GM19467 (cell line): ENCODE results near the gene OLFM1.

Source experiments
- ATAC-seq: cut with Tn5 transposase; IDR thresholded peaks from one replicate; pipeline ENCODE4 v1.9.1; 2021; ENCODE audit warnings: mild to moderate bottlenecking, moderate library complexity; ENCODE audit not compliant: unreplicated experiment

The OLFM1 gene

GRCh38 chr9:135129137-135129695, 41.7 kb downstream of the OLFM1 start:
- no peak for ATAC-seq

GRCh38 chr9:135130207-135130976, 42.9 kb downstream of the OLFM1 start:
- ATAC-seq: no peak

- no peak for ATAC-seq
These were observed 44.0 kb downstream of the OLFM1 start for GRCh38 chr9:135131488-135131887.

GRCh38 chr9:135132008-135132407, 44.5 kb downstream of the OLFM1 start:
- ATAC-seq: no peak

GRCh38 chr9:135134268-135135022, 47.0 kb downstream of the OLFM1 start:
- ATAC-seq: no peak

- ATAC-seq: no peak
These were observed 47.9 kb downstream of the OLFM1 start for GRCh38 chr9:135135171-135135928.

GRCh38 chr9:135135929-135136315, 48.5 kb downstream of the OLFM1 start:
- ATAC-seq: no peak

GRCh38 chr9:135136481-135136880, 49.0 kb downstream of the OLFM1 start:
- ATAC-seq: no peak

GRCh38 chr9:135136991-135137832, 49.7 kb downstream of the OLFM1 start:
- no peak for ATAC-seq

GRCh38 chr9:135138078-135138855, 50.8 kb downstream of the OLFM1 start:
- no peak for ATAC-seq

GRCh38 chr9:135139366-135139959, 52.0 kb downstream of the OLFM1 start:
- no peak for ATAC-seq

- no peak for ATAC-seq
These were observed 53.8 kb downstream of the OLFM1 start for GRCh38 chr9:135141183-135141774.

- ATAC-seq: no peak
These were observed 57.2 kb downstream of the OLFM1 start for GRCh38 chr9:135144581-135145170.

GRCh38 chr9:135145312-135145711, 57.8 kb downstream of the OLFM1 start:
- no peak for ATAC-seq

- ATAC-seq: no peak
These were observed 58.8 kb downstream of the OLFM1 start for GRCh38 chr9:135146241-135146640.

GRCh38 chr9:135146766-135147473, 59.5 kb downstream of the OLFM1 start:
- ATAC-seq: no peak

GRCh38 chr9:135147474-135147805, 60.0 kb downstream of the OLFM1 start:
- ATAC-seq: no peak

GRCh38 chr9:135147938-135148337, 60.5 kb downstream of the OLFM1 start:
- ATAC-seq: no peak
